Endothelial cell of umbilical vein (primary cell): Measurements from ENCODE around the gene CYBC1. TPM values are rescaled to one million over a fixed set of nuclear protein-coding genes. Genes with fewer than 3 reads are reported as not detected.

Experiments used
- BruUV-seq: library from RNA; stranded (reverse); fragments of 400-500 nt; replicated peaks from 2 replicates; lab custom pipeline; 2021; lab: Mats Ljungman, UMichigan
- CTCF ChIA-PET: fragments of 300-600, 350-600 bp; sonication (Branson Sonifier 250); formaldehyde crosslinking; loops from one replicate; lab custom pipeline; 2021; ENCODE audit warnings: antibody characterized with exemption, inconsistent platforms; lab: Charles Lee
- POLR2A ChIA-PET: fragments of 300-600, 350-600 bp; sonication (Branson Sonifier 250); formaldehyde crosslinking; loops from one replicate; lab custom pipeline; 2021; ENCODE audit warnings: antibody characterized with exemption, inconsistent platforms; lab: Charles Lee
- DNase-seq: peaks from one replicate; pipeline ENCODE4 v3.0.0-alpha.2; 2011; ENCODE audit warnings: low read depth, low spot score
- FAIRE-seq: peaks from 2 replicates; lab custom pipeline; 2011; peaks lifted over from hg19 to GRCh38; lab: Jason Lieb, UNC
- H2AFZ ChIP-seq: 2 replicates; pipeline ENCODE4 v1.6.0; 2012; ENCODE audit warnings: low read depth, low read length, control low read depth, inconsistent platforms
- H3K27ac ChIP-seq: 2 replicates; pipeline ENCODE4 v1.5.1; 2011; ENCODE audit warnings: low read depth, mild to moderate bottlenecking, control low read depth, low read length, moderate library complexity; ENCODE audit not compliant: insufficient read depth
- H3K27me3 ChIP-seq, 2 experiments: 2 replicates each; pipeline versions ENCODE4 v1.6.0 to v1.6.1; 2011; ENCODE audit warnings: low read length in 2 of 2, mixed read lengths in 1 of 2; ENCODE audit not compliant: control insufficient read depth in 2 of 2, insufficient read depth in 2 of 2
- H3K36me3 ChIP-seq, 2 experiments: 2 replicates in 1 of 2; 3 replicates in 1 of 2; pipeline ENCODE4 v1.5.1; 2011; ENCODE audit warnings: low read length in 2 of 2, mild to moderate bottlenecking in 1 of 2, moderate library complexity in 1 of 2; ENCODE audit not compliant: control insufficient read depth in 2 of 2, insufficient read depth in 2 of 2; ENCODE audit errors: extremely low read depth in 1 of 2
- H3K4me1 ChIP-seq: 3 replicates; pipeline ENCODE4 v1.5.1; 2011; ENCODE audit warnings: mild to moderate bottlenecking, low read length; ENCODE audit not compliant: control insufficient read depth, insufficient read depth; ENCODE audit errors: extremely low read depth
- H3K4me2 ChIP-seq: 2 replicates; pipeline ENCODE4 v1.6.1; 2011; ENCODE audit warnings: low read length, control low read depth, mixed read lengths; ENCODE audit not compliant: insufficient read depth
- H3K4me3 ChIP-seq, 3 experiments: fragments of 200-600 bp in 1 of 3; sonication (generic), shearing (Covaris generic) in 1 of 3; replicated peaks in 1 of 3; 2 replicates each; pipeline ENCODE4 v1.5.1; 2011 to 2016; ENCODE audit warnings: control low read depth in 3 of 3, low read length in 3 of 3, mild to moderate bottlenecking in 2 of 3, inconsistent platforms in 1 of 3, low read depth in 1 of 3, moderate library complexity in 1 of 3; ENCODE audit not compliant: insufficient read depth in 1 of 3
- H3K79me2 ChIP-seq: 2 replicates; pipeline ENCODE4 v1.6.0; 2012; ENCODE audit warnings: low read length, inconsistent platforms; ENCODE audit not compliant: control insufficient read depth, insufficient read depth
- H3K9ac ChIP-seq: replicated peaks from 2 replicates; pipeline ENCODE3; 2011; ENCODE audit warnings: low read length, control low read depth; ENCODE audit not compliant: insufficient read depth; ENCODE audit errors: extremely low read depth
- H3K9me1 ChIP-seq: replicated peaks from 3 replicates; pipeline ENCODE4 v1.6.0; 2011; ENCODE audit warnings: mild to moderate bottlenecking, low read length; ENCODE audit not compliant: control insufficient read depth, insufficient read depth; ENCODE audit errors: extremely low read depth
- H3K9me3 ChIP-seq: replicated peaks from 2 replicates; pipeline ENCODE4 v1.5.1; 2012; ENCODE audit warnings: low read length, inconsistent platforms; ENCODE audit not compliant: control insufficient read depth, insufficient read depth
- H4K20me1 ChIP-seq: replicated peaks from 2 replicates; pipeline ENCODE3; 2011; ENCODE audit warnings: mild to moderate bottlenecking, low read length; ENCODE audit not compliant: control insufficient read depth, insufficient read depth; ENCODE audit errors: extremely low read depth
- CTCF ChIP-seq, 2 donors: IDR thresholded peaks; 1 replicate in 1 of 2; 2 replicates in 1 of 2; pipeline ENCODE4 v1.5.1; 2011; ENCODE audit warnings: low read length in 2 of 2, mild to moderate bottlenecking in 2 of 2, moderate library complexity in 2 of 2, control low read depth in 1 of 2, inconsistent platforms in 1 of 2, low read depth in 1 of 2; ENCODE audit not compliant: insufficient read depth in 1 of 2; ENCODE audit errors: extremely low read depth in 1 of 2
- EZH2 ChIP-seq: IDR thresholded peaks from 2 replicates; pipeline ENCODE4 v1.6.1; 2012; ENCODE audit warnings: borderline replicate concordance, low read depth, mild to moderate bottlenecking, moderate library complexity, low read length, inconsistent platforms; ENCODE audit not compliant: severe bottlenecking
- FOS ChIP-seq: IDR thresholded peaks from 2 replicates; pipeline ENCODE4 v1.6.1; 2011; ENCODE audit warnings: mild to moderate bottlenecking, low read length, moderate library complexity, borderline replicate concordance; ENCODE audit not compliant: insufficient read depth
- GATA2 ChIP-seq: IDR thresholded peaks from 2 replicates; pipeline ENCODE4 v1.7.0; 2011; ENCODE audit warnings: low read depth, mild to moderate bottlenecking, moderate library complexity, mixed read lengths, low read length; ENCODE audit not compliant: insufficient read length, insufficient read depth
- JUN ChIP-seq: IDR thresholded peaks from 2 replicates; pipeline ENCODE4 v1.6.1; 2011; ENCODE audit warnings: borderline replicate concordance, low read depth; ENCODE audit not compliant: insufficient read length, insufficient read depth
- MAX ChIP-seq: IDR thresholded peaks from 2 replicates; pipeline ENCODE4 v1.6.1; 2011; ENCODE audit not compliant: insufficient read depth, insufficient read length
- MYC ChIP-seq: IDR thresholded peaks from one replicate; pipeline ENCODE4 v1.6.1; 2011; ENCODE audit warnings: mild to moderate bottlenecking, low read depth, low read length
- POLR2A ChIP-seq: IDR thresholded peaks from 2 replicates; pipeline ENCODE4 v1.6.1; 2012; ENCODE audit warnings: low read depth, mild to moderate bottlenecking, control low read depth, low read length
- POLR2AphosphoS5 ChIP-seq: IDR thresholded peaks from 2 replicates; pipeline ENCODE4 v1.6.1; 2012; ENCODE audit warnings: low read depth, mild to moderate bottlenecking, control low read depth, low read length, moderate library complexity; ENCODE audit not compliant: insufficient read depth
- dilution Hi-C: fragments of 300-500 bp; cut with MboI; formaldehyde crosslinking; loops from one replicate; pipeline ENCODE4 v1.15.0; 2019; ENCODE audit warnings: low sequenced_read_pairs; ENCODE audit not compliant: extremely low pct_ligation_motif_present
- intact Hi-C: fragments of 100-400 bp; cut with micrococcal nuclease; formaldehyde crosslinking; loops from one replicate; pipeline ENCODE4 v1.10.0; 2022
- polyA plus RNA-seq, 4 experiments: library from polyadenylated mRNA; depleted of rRNA in 3 of 4; stranded (reverse) in 3 of 4; unstranded in 1 of 4; fragments of >200 nt; gene quantifications; 2 replicates each; pipeline versions ENCODE4 v1.2.1 to v1.2.3, GENCODE V29; 2011 to 2012; ENCODE audit warnings: missing spikeins in 1 of 4
- total RNA-seq: library from RNA; stranded (reverse); gene quantifications from 2 replicates; pipeline ENCODE4 v1.2.3, GENCODE V29; 2021

Gene CYBC1
- total and polyA plus RNA-seq, 2 donors (not counting 3 experiments of a cell fraction or from before 2014, with no cell fraction given), result 71.8 to 81.5 TPM

- intact Hi-C loops, result no loop called here
- Histone ChIP-seq H3K9me3 (no peaks in the 10 kb centered on the region), H3K9me1 (no peaks in the 10 kb centered on the region), H4K20me1 (no peaks in the 10 kb centered on the region), H2AFZ (no peak overlapping the region), H3K36me3 (no peaks in the 10 kb centered on the region), H3K27me3 (no peaks in the 10 kb centered on the region), H3K4me1 (no peaks in the 10 kb centered on the region), H3K4me3 (no peak overlapping the region), H3K9ac (no peak overlapping the region), H3K79me2 (no peaks in the 10 kb centered on the region), H3K4me2 (no peak overlapping the region), H3K27ac (no peak overlapping the region)
- no peak for FAIRE-seq
- no peak for DNase-seq
- BruUV-seq, result no TSS peak
- dilution Hi-C loops, result no loop called here
- POLR2A ChIA-PET, result no interaction called here
- TF ChIP-seq GATA2, result no peak
- no peak for TF ChIP-seq CTCF (IDR thresholded peaks at IDR 0.05; ENCODE audit: extremely low read depth in 1 of 2, insufficient read depth in 1 of 2, low read depth in 1 of 2, low read length in 2 of 2)
- TF ChIP-seq MYC, result no peak
- no peak for TF ChIP-seq MAX
- TF ChIP-seq EZH2, result no peak
- no peak for TF ChIP-seq FOS
- TF ChIP-seq POLR2AphosphoS5, result no peak
- TF ChIP-seq JUN, result no peak
- TF ChIP-seq POLR2A, result no peak
- CTCF ChIA-PET, result interaction anchor here (1.0 kb wide), 1 partner anchor 12 kb away, joined by 3 read pairs; no protein-coding TSS in a partner anchor
These were observed 43.3 kb downstream of the CYBC1 start for GRCh38 chr17:82407255-82407654.
